ENCODE data around the gene PUDP. TPM values are rescaled to one million over a fixed set of nuclear protein-coding genes. Genes with fewer than 3 reads are reported as not detected.

The PUDP gene
- total RNA-seq, result 10.7 to 14.7 TPM (median 12.6 TPM) in 3 replicates
- long read RNA-seq, transcript PUDP-201 (4 exons, 2,140 nt), result major isoform, 15 of 15 reads
- long read RNA-seq, partial matches to known transcripts, result 0 of 15 reads
- long read RNA-seq, other reads (novel, unspliced or antisense), result 0 of 15 reads

DNA sequence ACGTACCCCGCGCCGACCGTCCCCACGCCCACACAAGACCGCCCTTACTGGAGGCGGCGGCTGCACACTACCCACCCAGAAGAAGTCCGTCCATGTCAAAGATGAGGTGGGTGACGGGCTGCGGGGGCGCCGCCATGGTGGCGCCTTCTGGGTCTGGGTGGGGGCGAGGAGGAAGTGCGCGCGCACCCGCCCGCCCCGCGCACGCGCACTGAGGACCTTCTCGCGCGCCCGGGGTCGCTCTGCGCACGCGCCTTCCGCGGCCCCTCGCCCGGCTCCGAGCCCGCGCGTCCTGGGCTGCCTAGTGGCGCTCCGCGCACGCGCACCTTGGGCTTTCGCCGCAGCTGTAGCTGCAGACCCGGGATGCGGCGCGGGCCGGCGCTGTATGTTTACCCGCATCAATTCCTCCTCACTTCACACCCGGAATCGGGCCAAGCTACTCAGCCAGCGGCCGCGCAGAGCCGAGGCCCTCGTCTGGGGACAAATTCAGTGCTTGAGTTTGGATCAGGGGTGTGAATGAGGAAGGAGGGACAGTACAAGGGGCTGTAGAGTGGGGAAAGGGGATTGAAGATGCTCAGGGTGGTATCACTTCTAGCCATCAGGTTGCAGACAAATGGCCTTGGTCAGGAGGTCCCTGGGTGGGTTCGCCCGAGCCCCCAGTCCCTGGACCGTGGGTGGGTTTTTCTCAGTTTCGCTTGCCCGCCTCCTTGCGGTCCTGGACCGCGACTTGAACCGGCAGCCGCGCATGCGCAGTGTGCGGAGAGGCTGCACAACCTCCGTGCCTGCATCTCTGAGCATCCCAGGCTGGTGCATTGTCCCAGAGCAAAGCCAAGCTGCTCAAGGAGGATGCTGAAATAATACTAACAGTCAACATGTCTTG lies at the start of gene PUDP:
TSS of gene PUDP (minus strand) at position 176 of the 877 bp plus-strand sequence. CDS start at position 136, 40 bp downstream.
- TF ChIP-seq, protein P1, sequence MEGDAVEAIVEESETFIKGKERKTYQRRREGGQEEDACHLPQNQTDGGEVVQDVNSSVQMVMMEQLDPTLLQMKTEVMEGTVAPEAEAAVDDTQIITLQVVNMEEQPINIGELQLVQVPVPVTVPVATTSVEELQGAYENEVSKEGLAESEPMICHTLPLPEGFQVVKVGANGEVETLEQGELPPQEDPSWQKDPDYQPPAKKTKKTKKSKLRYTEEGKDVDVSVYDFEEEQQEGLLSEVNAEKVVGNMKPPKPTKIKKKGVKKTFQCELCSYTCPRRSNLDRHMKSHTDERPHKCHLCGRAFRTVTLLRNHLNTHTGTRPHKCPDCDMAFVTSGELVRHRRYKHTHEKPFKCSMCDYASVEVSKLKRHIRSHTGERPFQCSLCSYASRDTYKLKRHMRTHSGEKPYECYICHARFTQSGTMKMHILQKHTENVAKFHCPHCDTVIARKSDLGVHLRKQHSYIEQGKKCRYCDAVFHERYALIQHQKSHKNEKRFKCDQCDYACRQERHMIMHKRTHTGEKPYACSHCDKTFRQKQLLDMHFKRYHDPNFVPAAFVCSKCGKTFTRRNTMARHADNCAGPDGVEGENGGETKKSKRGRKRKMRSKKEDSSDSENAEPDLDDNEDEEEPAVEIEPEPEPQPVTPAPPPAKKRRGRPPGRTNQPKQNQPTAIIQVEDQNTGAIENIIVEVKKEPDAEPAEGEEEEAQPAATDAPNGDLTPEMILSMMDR (IDR thresholded peaks at IDR 0.05), result peak; percentile 72
- peaks cover 2% of the 10 kb centered on the region for H3K27me3 Mint-ChIP-seq (ENCODE audit: low read depth)
- peaks cover 12% of the 10 kb centered on the region for H3K4me1 Mint-ChIP-seq (ENCODE audit: low read depth)
- DNase-seq (ENCODE audit: low spot score), result peak; percentile 95
- peak within 1 kb of the TSS; percentile 68 for H3K27ac Mint-ChIP-seq (ENCODE audit: unreplicated experiment)
- peak within 1 kb of the TSS; percentile 87 for H3K4me3 Mint-ChIP-seq (ENCODE audit: unreplicated experiment)
- H3K9me3 Mint-ChIP-seq (ENCODE audit: low read depth), result no peaks in the 10 kb centered on the region
- no peaks in the 10 kb centered on the region for H3K36me3 Mint-ChIP-seq (ENCODE audit: low read depth)

DNA sequence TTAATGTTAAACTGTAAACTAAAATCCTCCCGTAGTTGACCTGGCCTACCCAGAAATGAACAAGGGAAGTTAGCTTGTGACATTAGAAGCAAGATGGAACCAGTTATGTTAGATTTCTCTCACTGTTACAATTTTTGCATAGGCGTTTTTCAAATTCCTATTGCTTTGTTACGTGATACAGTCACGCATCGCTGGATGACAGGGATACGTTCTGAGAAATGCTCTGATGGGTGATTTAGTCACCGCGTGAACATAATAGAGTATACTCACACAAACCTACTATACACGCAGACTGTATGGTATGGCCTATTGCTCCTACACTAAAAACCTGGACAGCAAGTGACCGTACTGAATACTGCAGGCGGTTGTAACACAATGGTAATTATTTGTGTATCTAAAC lies 46.7 kb upstream of the PUDP start:
- Mint-ChIP-seq H3K4me3 (ENCODE audit: unreplicated experiment) (no peak overlapping the region), H3K4me1 (ENCODE audit: low read depth) (no peaks in the 10 kb centered on the region), H3K36me3 (ENCODE audit: low read depth) (peaks cover 2% of the 10 kb centered on the region), H3K27me3 (ENCODE audit: low read depth) (no peaks in the 10 kb centered on the region), H3K9me3 (ENCODE audit: low read depth) (no peaks in the 10 kb centered on the region), H3K27ac (ENCODE audit: unreplicated experiment) (no peak overlapping the region)
- TF ChIP-seq, protein P1 (IDR thresholded peaks at IDR 0.05), result no peak
- no peak for DNase-seq (ENCODE audit: low spot score)

DNA sequence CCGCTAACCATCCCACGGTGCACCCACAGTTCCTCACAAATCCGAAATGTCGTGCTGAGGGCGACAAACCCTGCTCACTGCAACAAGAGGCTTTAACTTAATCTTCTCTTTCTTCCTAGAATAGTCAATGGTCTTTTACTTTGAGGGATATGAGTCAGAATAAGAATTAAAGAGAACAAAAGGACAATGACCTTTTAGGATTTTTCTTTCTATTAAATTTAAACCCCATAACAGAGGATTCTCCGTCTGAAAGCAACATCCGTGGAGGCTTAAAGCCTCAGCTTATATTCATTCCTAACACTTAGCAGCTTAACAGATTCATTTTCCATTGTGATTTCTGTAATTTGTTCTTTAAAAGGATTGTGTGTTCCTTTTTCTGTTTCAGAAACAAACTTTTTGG lies 44.9 kb upstream of the PUDP start:
- H3K27me3 Mint-ChIP-seq (ENCODE audit: low read depth), result no peaks in the 10 kb centered on the region
- no peak overlapping the region for H3K4me3 Mint-ChIP-seq (ENCODE audit: unreplicated experiment)
- H3K27ac Mint-ChIP-seq (ENCODE audit: unreplicated experiment), result no peak overlapping the region
- TF ChIP-seq, protein P1 (IDR thresholded peaks at IDR 0.05), result no peak
- no peaks in the 10 kb centered on the region for H3K9me3 Mint-ChIP-seq (ENCODE audit: low read depth)
- H3K4me1 Mint-ChIP-seq (ENCODE audit: low read depth), result no peaks in the 10 kb centered on the region
- DNase-seq (ENCODE audit: low spot score), result no peak
- peaks cover 2% of the 10 kb centered on the region for H3K36me3 Mint-ChIP-seq (ENCODE audit: low read depth)

DNA sequence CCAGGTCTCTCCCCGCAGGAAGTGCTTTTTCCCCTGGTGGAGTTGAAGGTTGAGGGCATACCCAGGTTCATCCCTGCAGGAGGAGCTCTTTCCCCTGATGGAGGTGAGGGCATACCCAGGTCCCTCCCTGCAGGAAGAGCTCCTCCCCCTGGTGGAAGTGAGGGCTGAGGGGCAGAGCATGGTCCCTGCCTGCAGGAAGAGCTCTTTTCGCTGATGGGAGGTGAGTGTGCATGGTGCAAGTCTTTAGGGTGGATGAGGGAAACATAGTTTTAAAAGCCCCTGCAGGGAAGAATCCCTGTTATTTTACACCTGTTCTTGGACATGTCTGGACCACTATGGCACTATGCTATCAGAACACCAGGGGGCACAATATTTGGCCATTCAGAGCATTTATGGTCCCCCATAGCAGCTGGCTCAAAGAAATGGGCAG lies 43.7 kb upstream of the PUDP start:
- DNase-seq (ENCODE audit: low spot score), result no peak
- Mint-ChIP-seq H3K4me3 (ENCODE audit: unreplicated experiment) (no peak overlapping the region), H3K27me3 (ENCODE audit: low read depth) (no peaks in the 10 kb centered on the region), H3K4me1 (ENCODE audit: low read depth) (no peaks in the 10 kb centered on the region), H3K9me3 (ENCODE audit: low read depth) (no peaks in the 10 kb centered on the region), H3K27ac (ENCODE audit: unreplicated experiment) (no peak overlapping the region), H3K36me3 (ENCODE audit: low read depth) (peaks cover 2% of the 10 kb centered on the region)
- TF ChIP-seq, protein P1 (IDR thresholded peaks at IDR 0.05), result peak; percentile 66

DNA sequence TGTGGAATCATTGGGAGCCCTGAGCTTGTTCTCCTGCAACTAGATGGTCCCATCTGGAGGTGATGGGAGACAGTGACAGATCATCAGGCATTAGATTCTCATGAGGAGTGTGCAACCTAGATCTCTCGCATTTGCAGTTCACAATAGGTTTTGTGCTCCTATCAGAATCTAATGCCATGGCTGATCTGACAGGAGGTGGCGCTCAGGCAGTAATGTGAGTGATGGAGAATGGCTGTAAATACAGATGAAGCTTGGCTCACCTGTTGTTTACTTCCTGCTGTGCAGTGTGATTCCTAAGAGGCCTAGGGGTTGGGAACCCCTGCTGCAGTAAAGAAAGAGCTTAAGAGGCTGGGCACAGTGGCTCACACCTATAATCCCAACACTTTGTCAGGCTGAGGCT lies 42.2 kb upstream of the PUDP start:
- no peaks in the 10 kb centered on the region for H3K4me1 Mint-ChIP-seq (ENCODE audit: low read depth)
- no peaks in the 10 kb centered on the region for H3K27me3 Mint-ChIP-seq (ENCODE audit: low read depth)
- DNase-seq (ENCODE audit: low spot score), result no peak
- H3K27ac Mint-ChIP-seq (ENCODE audit: unreplicated experiment), result no peak overlapping the region
- peaks cover 2% of the 10 kb centered on the region for H3K36me3 Mint-ChIP-seq (ENCODE audit: low read depth)
- no peak overlapping the region for H3K4me3 Mint-ChIP-seq (ENCODE audit: unreplicated experiment)
- TF ChIP-seq, protein P1 (IDR thresholded peaks at IDR 0.05), result no peak
- no peaks in the 10 kb centered on the region for H3K9me3 Mint-ChIP-seq (ENCODE audit: low read depth)

All from chondrocyte (in vitro differentiated cells).